ENCODE measurements around the gene PLA2G7.

- TF ChIP-seq YY1 (IDR thresholded peaks at IDR 0.05; ENCODE audit: insufficient read depth, insufficient read length) = no peak
- no peak for TF ChIP-seq ZNF274 (IDR thresholded peaks at IDR 0.05; ENCODE audit: low read depth, low read length)
These were observed 67.8 kb downstream of the PLA2G7 start for GRCh38 chr6:46667377-46667776.

Data from NT2/D1 (cell line).